ENCODE data around the gene TMCO4. TPM values are rescaled to one million over a fixed set of nuclear protein-coding genes. Genes with fewer than 3 reads are reported as not detected.

The TMCO4 gene
- total RNA-seq, 1 donor from 2014 or later, result 24.3 TPM

- intact Hi-C loops (cut with DNase I), result no loop called here
- Histone ChIP-seq H3K36me3 (peaks cover 8% of the 10 kb centered on the region), H3K4me1 (no peaks in the 10 kb centered on the region), H3K27ac (no peak overlapping the region), H3K27me3 (no peaks in the 10 kb centered on the region), H3K4me3 (no peak overlapping the region), H3K9me3 (no peaks in the 10 kb centered on the region)
- ATAC-seq (no peak), DNase-seq (no peak)
- no peak for TF ChIP-seq CTCF (IDR thresholded peaks at IDR 0.05)
These were observed 34.1 kb downstream of the TMCO4 start for GRCh38 chr1:19765623-19766022.

- H3K27ac ChIP-seq, result no peak overlapping the region
- DNase-seq (no peak), ATAC-seq (no peak)
- H3K4me3 ChIP-seq, result no peak overlapping the region
- TF ChIP-seq CTCF (IDR thresholded peaks at IDR 0.05), result no peak
- no peaks in the 10 kb centered on the region for H3K27me3 ChIP-seq
- no peaks in the 10 kb centered on the region for H3K4me1 ChIP-seq
- intact Hi-C loops (cut with DNase I), result no loop called here
- H3K9me3 ChIP-seq, result no peaks in the 10 kb centered on the region
- H3K36me3 ChIP-seq, result peaks cover under 1% of the 10 kb centered on the region
These were observed 34.9 kb downstream of the TMCO4 start for GRCh38 chr1:19764848-19765247.

- Histone ChIP-seq H3K36me3 (no peaks in the 10 kb centered on the region), H3K27ac (no peak overlapping the region), H3K4me1 (no peaks in the 10 kb centered on the region), H3K9me3 (no peaks in the 10 kb centered on the region), H3K27me3 (no peaks in the 10 kb centered on the region), H3K4me3 (no peak overlapping the region)
- DNase-seq (peak; percentile 62), ATAC-seq (peak; percentile 68)
- TF ChIP-seq CTCF (IDR thresholded peaks at IDR 0.05), result peak; percentile 61
- intact Hi-C loops (cut with DNase I), result no loop called here
These were observed 37.4 kb downstream of the TMCO4 start for GRCh38 chr1:19762175-19762779.

DNA sequence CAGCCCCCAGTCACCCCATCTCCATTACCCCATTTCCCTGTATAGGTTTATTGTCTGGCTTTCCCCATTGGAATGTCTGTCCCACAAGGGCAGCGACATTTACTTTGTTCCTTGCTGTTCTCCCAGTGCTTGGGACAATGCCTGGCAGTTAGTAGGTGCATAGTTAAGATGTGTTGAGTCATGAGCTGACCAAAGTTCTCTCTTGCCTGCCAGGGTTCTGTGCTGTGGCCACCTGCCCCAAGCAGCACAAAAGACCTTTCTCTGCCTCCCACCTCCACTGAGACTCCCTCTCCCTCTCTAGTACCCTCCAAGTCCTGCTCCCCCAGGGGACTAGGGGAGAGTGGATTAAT is 40.0 kb downstream of the TMCO4 start:
- peaks cover 9% of the 10 kb centered on the region for H3K36me3 ChIP-seq
- H3K27me3 ChIP-seq, result no peaks in the 10 kb centered on the region
- intact Hi-C loops (cut with DNase I), result no loop called here
- no peak overlapping the region for H3K4me3 ChIP-seq
- DNase-seq (peak; percentile 17), ATAC-seq (no peak)
- TF ChIP-seq CTCF (IDR thresholded peaks at IDR 0.05), result no peak
- H3K27ac ChIP-seq, result no peak overlapping the region
- no peaks in the 10 kb centered on the region for H3K9me3 ChIP-seq
- no peaks in the 10 kb centered on the region for H3K4me1 ChIP-seq

- ATAC-seq, result no peak
- TF ChIP-seq CTCF (IDR thresholded peaks at IDR 0.05), result no peak
- H3K27ac ChIP-seq, result no peak overlapping the region
- intact Hi-C loops (cut with DNase I), result no loop called here
- H3K4me3 ChIP-seq, result no peak overlapping the region
- H3K27me3 ChIP-seq, result no peaks in the 10 kb centered on the region
- H3K4me1 ChIP-seq, result no peaks in the 10 kb centered on the region
- peaks cover 22% of the 10 kb centered on the region for H3K36me3 ChIP-seq
- peak; percentile 21 for DNase-seq
- H3K9me3 ChIP-seq, result no peaks in the 10 kb centered on the region
These were observed 41.4 kb downstream of the TMCO4 start for GRCh38 chr1:19758227-19758830.
